Chondrocyte (in vitro differentiated cells): ENCODE results near the gene PHLDB2. TPM values are rescaled to one million over a fixed set of nuclear protein-coding genes. Genes with fewer than 3 reads are reported as not detected.

ENCODE experiments used
- DNase-seq: peaks from one replicate; pipeline ENCODE4 v3.0.0; 2021; ENCODE audit warnings: mixed read lengths, low spot score
- H3K27ac Mint-ChIP-seq: one replicate; pipeline ENCODE4 v1.8.0; 2021; ENCODE audit warnings: mild to moderate bottlenecking, moderate library complexity, mixed read lengths; ENCODE audit not compliant: unreplicated experiment
- H3K27me3 Mint-ChIP-seq: 2 replicates; pipeline ENCODE4 v1.8.0; 2021; ENCODE audit warnings: low read depth, mixed read lengths
- H3K36me3 Mint-ChIP-seq: 2 replicates; pipeline ENCODE4 v1.8.0; 2021; ENCODE audit warnings: low read depth, mixed read lengths
- H3K4me1 Mint-ChIP-seq: 2 replicates; pipeline ENCODE4 v1.8.0; 2021; ENCODE audit warnings: low read depth, mild to moderate bottlenecking, mixed read lengths
- H3K4me3 Mint-ChIP-seq: one replicate; pipeline ENCODE4 v1.8.0; 2021; ENCODE audit warnings: mild to moderate bottlenecking, moderate library complexity, mixed read lengths; ENCODE audit not compliant: unreplicated experiment
- H3K9me3 Mint-ChIP-seq: 2 replicates; pipeline ENCODE4 v1.8.0; 2021; ENCODE audit warnings: low read depth, mixed read lengths
- total RNA-seq: library from RNA; stranded (reverse); gene quantifications from 3 replicates; pipeline ENCODE4 v1.2.1, GENCODE V29; 2021
- TF ChIP-seq, protein P1 (sequence below): fragments of 200-600 bp; sonication (generic); IDR thresholded peaks from 2 replicates; pipeline ENCODE4 v1.5.0; 2021; ENCODE audit warnings: antibody characterized with exemption, mild to moderate bottlenecking, moderate library complexity

Gene PHLDB2
- total RNA-seq, 1 donor from 2014 or later: 138 TPM

DNA sequence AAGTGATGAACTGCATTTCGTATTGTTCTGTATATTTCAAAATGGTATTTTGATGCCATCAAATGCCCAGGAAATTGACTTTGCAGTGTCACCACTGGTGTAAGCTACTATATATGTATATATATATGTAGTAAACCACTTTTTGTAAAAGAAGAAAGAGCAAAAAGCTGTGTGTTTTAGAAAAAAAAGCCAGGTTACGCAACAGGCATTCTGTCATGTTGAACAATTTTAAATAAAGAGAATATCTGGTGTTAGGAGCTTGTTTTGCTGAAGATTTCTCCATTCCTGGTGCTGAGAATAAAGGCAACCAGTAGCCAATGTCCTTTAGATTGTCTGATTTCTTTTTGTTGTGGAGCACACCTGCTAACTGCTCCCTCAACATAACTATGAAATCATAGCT is 116.1 kb downstream of the PHLDB2 start:
- Mint-ChIP-seq H3K36me3 (peaks cover 20% of the 10 kb centered on the region), H3K27ac (no peak overlapping the region), H3K4me1 (peaks cover 15% of the 10 kb centered on the region)

GRCh38 chr3:111976254-111976653 is 117.2 kb downstream of the PHLDB2 start:
- Mint-ChIP-seq H3K27ac (no peak overlapping the region), H3K9me3 (no peaks in the 10 kb centered on the region), H3K4me1 (peaks cover 26% of the 10 kb centered on the region), H3K36me3 (peaks cover 15% of the 10 kb centered on the region), H3K4me3 (no peak overlapping the region), H3K27me3 (no peaks in the 10 kb centered on the region)
- TF ChIP-seq, protein P1, sequence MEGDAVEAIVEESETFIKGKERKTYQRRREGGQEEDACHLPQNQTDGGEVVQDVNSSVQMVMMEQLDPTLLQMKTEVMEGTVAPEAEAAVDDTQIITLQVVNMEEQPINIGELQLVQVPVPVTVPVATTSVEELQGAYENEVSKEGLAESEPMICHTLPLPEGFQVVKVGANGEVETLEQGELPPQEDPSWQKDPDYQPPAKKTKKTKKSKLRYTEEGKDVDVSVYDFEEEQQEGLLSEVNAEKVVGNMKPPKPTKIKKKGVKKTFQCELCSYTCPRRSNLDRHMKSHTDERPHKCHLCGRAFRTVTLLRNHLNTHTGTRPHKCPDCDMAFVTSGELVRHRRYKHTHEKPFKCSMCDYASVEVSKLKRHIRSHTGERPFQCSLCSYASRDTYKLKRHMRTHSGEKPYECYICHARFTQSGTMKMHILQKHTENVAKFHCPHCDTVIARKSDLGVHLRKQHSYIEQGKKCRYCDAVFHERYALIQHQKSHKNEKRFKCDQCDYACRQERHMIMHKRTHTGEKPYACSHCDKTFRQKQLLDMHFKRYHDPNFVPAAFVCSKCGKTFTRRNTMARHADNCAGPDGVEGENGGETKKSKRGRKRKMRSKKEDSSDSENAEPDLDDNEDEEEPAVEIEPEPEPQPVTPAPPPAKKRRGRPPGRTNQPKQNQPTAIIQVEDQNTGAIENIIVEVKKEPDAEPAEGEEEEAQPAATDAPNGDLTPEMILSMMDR: no peak
- DNase-seq: no peak

More for the DNA sequence above, 116.1 kb downstream of the PHLDB2 start:
- Mint-ChIP-seq H3K4me3 (no peak overlapping the region), H3K27me3 (no peaks in the 10 kb centered on the region), H3K9me3 (no peaks in the 10 kb centered on the region)
- no peak for DNase-seq
- TF ChIP-seq, protein P1: no peak

GRCh38 chr3:111978583-111979433 is 119.7 kb downstream of the PHLDB2 start, which contains the start of gene ABHD10:
ABHD10 (plus strand) TSS chr3:111979026; CDS start chr3:111979062, 36 bp downstream.
- H3K36me3 Mint-ChIP-seq: peaks cover 7% of the 10 kb centered on the region
- peak within 1 kb of the TSS; percentile 83 for H3K4me3 Mint-ChIP-seq

GRCh38 chr3:111979434-111980038 is 120.5 kb downstream of the PHLDB2 start:
- H3K27ac Mint-ChIP-seq: peak overlapping the region; percentile 89
- H3K4me1 Mint-ChIP-seq: peaks cover 39% of the 10 kb centered on the region
- no peaks in the 10 kb centered on the region for H3K27me3 Mint-ChIP-seq
- no peak for DNase-seq
- no peaks in the 10 kb centered on the region for H3K9me3 Mint-ChIP-seq
- peak overlapping the region; percentile 83 for H3K4me3 Mint-ChIP-seq
- H3K36me3 Mint-ChIP-seq: peaks cover 3% of the 10 kb centered on the region
- TF ChIP-seq, protein P1: no peak

More at GRCh38 chr3:111978583-111979433, 119.7 kb downstream of the PHLDB2 start, which contains the start of gene ABHD10:
- Mint-ChIP-seq H3K27ac (peak within 1 kb of the TSS; percentile 89), H3K9me3 (no peaks in the 10 kb centered on the region), H3K4me1 (peaks cover 39% of the 10 kb centered on the region), H3K27me3 (no peaks in the 10 kb centered on the region)
- peak; percentile 98 for DNase-seq
- TF ChIP-seq, protein P1: no peak

DNA sequence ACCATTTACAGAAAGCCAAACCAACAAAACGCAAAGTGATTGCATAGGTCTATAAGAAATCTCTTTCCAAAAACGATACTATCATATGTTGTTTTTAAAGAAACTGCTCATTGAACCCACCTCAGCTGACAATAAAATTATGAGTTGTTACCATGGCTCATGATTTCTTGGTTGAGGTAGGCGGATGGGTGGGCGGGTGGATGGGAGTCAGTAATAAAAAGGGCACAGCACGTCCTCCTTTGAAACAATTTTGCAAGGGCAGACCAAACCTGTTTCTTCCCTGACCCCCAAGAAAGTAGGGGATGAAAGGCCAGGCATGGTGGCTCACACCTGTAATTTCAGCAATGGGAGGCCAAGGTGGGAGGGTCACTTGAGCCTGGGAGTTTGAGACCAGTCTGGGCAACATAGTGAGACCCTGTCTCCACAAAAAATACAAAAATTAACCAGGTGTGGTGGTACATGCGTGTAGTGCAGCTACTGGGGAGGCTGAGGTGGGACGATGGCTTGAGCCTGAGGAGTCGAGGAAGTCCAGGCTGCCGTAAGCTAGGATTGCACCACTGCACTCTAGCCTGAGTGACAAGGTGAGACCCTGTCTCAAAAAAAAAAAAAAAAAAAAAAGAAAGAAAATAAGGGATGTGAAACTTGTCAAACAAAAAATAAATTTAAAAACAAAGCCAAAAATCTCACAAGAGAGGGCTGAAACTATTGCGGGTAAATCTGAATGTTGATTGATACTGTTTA is 121.8 kb downstream of the PHLDB2 start:
- H3K27me3 Mint-ChIP-seq: no peaks in the 10 kb centered on the region
- DNase-seq: no peak
- TF ChIP-seq, protein P1: no peak
- no peak overlapping the region for H3K27ac Mint-ChIP-seq
- peaks cover 4% of the 10 kb centered on the region for H3K36me3 Mint-ChIP-seq
- peaks cover 39% of the 10 kb centered on the region for H3K4me1 Mint-ChIP-seq
- H3K9me3 Mint-ChIP-seq: no peaks in the 10 kb centered on the region
- H3K4me3 Mint-ChIP-seq: peak overlapping the region; percentile 83
